CD14-positive monocyte (primary cell): ENCODE results near the gene UGT2B7. TPM values are rescaled to one million over a fixed set of nuclear protein-coding genes. Genes with fewer than 3 reads are reported as not detected.
"Not testable (repeated sequence)": the region's sequence is repeated elsewhere in the genome, so short reads cannot be mapped to it uniquely, and the experiment has no call there.

ENCODE experiments used
- DNase-seq, 3 donors: peaks; one replicate each; pipeline ENCODE4 v3.0.0-alpha.2; 2011 to 2022
- H2AFZ ChIP-seq: 2 replicates; pipeline ENCODE4 v1.6.0; 2012; ENCODE audit warnings: mild to moderate bottlenecking, low read depth, low read length, inconsistent platforms; ENCODE audit not compliant: insufficient read depth, poor library complexity, severe bottlenecking
- H3K27ac ChIP-seq, 2 donors: 1 replicate in 1 of 2; 2 replicates in 1 of 2; pipeline ENCODE4 v1.5.1; 2012 to 2013; ENCODE audit warnings: low read length in 2 of 2, control low read depth in 1 of 2, inconsistent platforms in 1 of 2, low read depth in 1 of 2, mild to moderate bottlenecking in 1 of 2
- H3K27me3 ChIP-seq, 2 donors: one replicate each; pipeline versions ENCODE4 v1.6.0 to v1.6.1; 2011 to 2013; ENCODE audit warnings: low read length in 2 of 2; ENCODE audit not compliant: control insufficient read depth in 2 of 2, insufficient read depth in 2 of 2
- H3K36me3 ChIP-seq, 2 donors: replicated peaks in 1 of 2; 1 replicate in 1 of 2; 2 replicates in 1 of 2; pipeline versions ENCODE4 v1.5.1 to v1.6.1; 2012 to 2013; ENCODE audit warnings: low read length in 2 of 2, control low read depth in 1 of 2, inconsistent platforms in 1 of 2, mild to moderate bottlenecking in 1 of 2; ENCODE audit not compliant: insufficient read depth in 2 of 2, control insufficient read depth in 1 of 2
- H3K4me1 ChIP-seq, 2 donors: 1 replicate in 1 of 2; 2 replicates in 1 of 2; pipeline versions ENCODE4 v1.5.1 to v1.6.1; 2012 to 2013; ENCODE audit warnings: low read length in 2 of 2, control low read depth in 1 of 2, inconsistent platforms in 1 of 2, mild to moderate bottlenecking in 1 of 2, moderate library complexity in 1 of 2; ENCODE audit not compliant: insufficient read depth in 2 of 2, control insufficient read depth in 1 of 2
- H3K4me2 ChIP-seq: replicated peaks from 2 replicates; pipeline ENCODE3; 2012; ENCODE audit warnings: low read length, moderate library complexity, mild to moderate bottlenecking; ENCODE audit not compliant: poor library complexity, severe bottlenecking; ENCODE audit errors: extremely low read depth
- H3K4me3 ChIP-seq, 3 experiments: fragments of 200-600 bp in 1 of 3; sonication (generic) in 1 of 3; replicated peaks in 1 of 3; 1 replicate in 2 of 3; 2 replicates in 1 of 3; pipeline ENCODE4 v1.5.1; 2011 to 2013; ENCODE audit warnings: low read length in 3 of 3, mild to moderate bottlenecking in 3 of 3, control low read depth in 2 of 3, low read depth in 2 of 3, inconsistent platforms in 1 of 3, moderate library complexity in 1 of 3
- H3K79me2 ChIP-seq: 2 replicates; pipeline ENCODE4 v1.6.0; 2012; ENCODE audit warnings: mild to moderate bottlenecking, control low read depth, inconsistent platforms, low read length, moderate library complexity; ENCODE audit not compliant: insufficient read depth
- H3K9ac ChIP-seq: 2 replicates; pipeline ENCODE4 v1.6.0; 2017; ENCODE audit warnings: low read length, mild to moderate bottlenecking; ENCODE audit not compliant: insufficient read depth, poor library complexity, severe bottlenecking
- H3K9me3 ChIP-seq, 2 donors: replicated peaks in 1 of 2; 1 replicate in 1 of 2; 2 replicates in 1 of 2; pipeline versions ENCODE4 v1.5.1 to v1.6.1; 2012 to 2013; ENCODE audit warnings: low read length in 2 of 2, control low read depth in 1 of 2; ENCODE audit not compliant: control insufficient read depth in 1 of 2, insufficient read depth in 1 of 2
- H4K20me1 ChIP-seq: 2 replicates; pipeline ENCODE4 v1.6.0; 2012; ENCODE audit warnings: mild to moderate bottlenecking, low read length, control low read depth, moderate library complexity; ENCODE audit not compliant: insufficient read depth
- H3K27ac Mint-ChIP-seq, 7 donors: one replicate each; pipeline ENCODE4 v1.8.0; 2020; ENCODE audit warnings: mild to moderate bottlenecking in 7 of 7, mixed read lengths in 7 of 7, moderate library complexity in 6 of 7, inconsistent platforms in 2 of 7
- H3K27me3 Mint-ChIP-seq, 3 donors: one replicate each; pipeline ENCODE4 v1.8.0; 2021 to 2022; ENCODE audit warnings: low read depth in 3 of 3, mild to moderate bottlenecking in 3 of 3, mixed read lengths in 3 of 3, moderate library complexity in 3 of 3, inconsistent platforms in 1 of 3
- H3K36me3 Mint-ChIP-seq, 2 donors: one replicate each; pipeline ENCODE4 v1.8.0; 2020; ENCODE audit warnings: mixed read lengths in 2 of 2, inconsistent platforms in 1 of 2, mild to moderate bottlenecking in 1 of 2
- H3K4me1 Mint-ChIP-seq: one replicate; pipeline ENCODE4 v1.8.0; 2020; ENCODE audit warnings: mild to moderate bottlenecking, mixed read lengths
- H3K4me3 Mint-ChIP-seq, 2 donors: one replicate each; pipeline ENCODE4 v1.8.0; 2020; ENCODE audit warnings: mild to moderate bottlenecking in 2 of 2, mixed read lengths in 2 of 2, moderate library complexity in 1 of 2
- H3K9me3 Mint-ChIP-seq, 7 donors: one replicate each; pipeline ENCODE4 v1.8.0; 2020 to 2022; ENCODE audit warnings: mixed read lengths in 7 of 7, mild to moderate bottlenecking in 6 of 7, moderate library complexity in 6 of 7, inconsistent platforms in 2 of 7
- CTCF ChIP-seq: fragments of 200-600 bp; IDR thresholded peaks from one replicate; pipeline ENCODE4 v1.8.0; 2022; ENCODE audit warnings: antibody characterized with exemption, mild to moderate bottlenecking
- WGBS: methylation state at CpG from one replicate; pipeline ENCODE4 v1.1.5; 2013; ENCODE audit warnings: missing lambda C conversion rate; ENCODE audit not compliant: insufficient coverage; 5-methylcytosine and 5-hydroxymethylcytosine counted together
- intact Hi-C, 2 donors: fragments of 100-400 bp; cut with micrococcal nuclease; formaldehyde crosslinking; loops; one replicate each; pipeline versions ENCODE4 v1.15.0 to v1.15.1; 2023
- polyA minus RNA-seq: library from RNA; depleted of rRNA, polyadenylated mRNA; stranded (reverse); fragments of >200 nt; gene quantifications from 2 replicates; pipeline ENCODE4 v1.2.3, GENCODE V29; 2012
- polyA plus RNA-seq, 3 donors: library from polyadenylated mRNA; depleted of rRNA in 1 of 3; unstranded in 2 of 3; stranded (reverse) in 1 of 3; fragments of 300-500 nt in 2 of 3; fragments of >200 nt in 1 of 3; fragmentation: Illumina TruSeq in 2 of 3; gene quantifications; 1 replicate in 2 of 3; 2 replicates in 1 of 3; pipeline ENCODE4 v1.2.3, GENCODE V29; 2012 to 2021
- total RNA-seq, 12 experiments: library from RNA in 1 of 12; stranded (reverse) in 1 of 12; fragments of 120-200 nt in 1 of 12; gene quantifications; one replicate each; pipeline ENCODE4 v1.2.4 and lab custom pipeline; 2013 to 2026; ENCODE audit warnings: mixed read lengths in 6 of 12, inconsistent platforms in 1 of 12

UGT2B7 gene
- total RNA-seq (2013) = not detected
- polyA plus RNA-seq (not detected), polyA minus RNA-seq (not detected in 2 replicates), total RNA-seq (lab: John Stamatoyannopoulos, UW) (0 to 0.45 (median 0.03) reads per million in 11 experiments)

GRCh38 chr4:69096111-69096656 is at the start of gene UGT2B7:
Gene UGT2B7, plus strand, starts transcription at chr4:69096474. Its CDS starts 47 bp downstream, at chr4:69096521.
- H3K27ac Mint-ChIP-seq = no peak within 1 kb of the TSS
- H3K4me2 ChIP-seq = peak within 1 kb of the TSS; percentile 26
- H3K79me2 ChIP-seq = no peaks in the 10 kb centered on the region
- DNase-seq = no peak
- intact Hi-C loops = no loop called here
- peaks cover 0 to 2% (median 0%) of the 10 kb centered on the region in 3 donors for H3K27me3 Mint-ChIP-seq
- no peaks in the 10 kb centered on the region for H4K20me1 ChIP-seq
- H3K4me3 Mint-ChIP-seq = no peak within 1 kb of the TSS
- peaks cover 0 to 9% (median 2%) of the 10 kb centered on the region in 7 donors for H3K9me3 Mint-ChIP-seq
- H3K27me3 ChIP-seq = no peaks in the 10 kb centered on the region
- no peak for TF ChIP-seq CTCF
- H3K4me1 Mint-ChIP-seq = peaks cover 13% of the 10 kb centered on the region
- H3K27ac ChIP-seq = no peak within 1 kb of the TSS
- no peaks in the 10 kb centered on the region for H3K36me3 ChIP-seq
- no peak within 1 kb of the TSS for H2AFZ ChIP-seq
- no peaks in the 10 kb centered on the region for H3K9me3 ChIP-seq
- no peak within 1 kb of the TSS for H3K9ac ChIP-seq
- no peaks in the 10 kb centered on the region for H3K36me3 Mint-ChIP-seq
- no peaks in the 10 kb centered on the region for H3K4me1 ChIP-seq
- no peak within 1 kb of the TSS for H3K4me3 ChIP-seq

- Mint-ChIP-seq H3K9me3 (peaks cover 0 to 5% (median 0%) of the 10 kb centered on the region in 7 donors), H3K27ac (no peak overlapping the region), H3K36me3 (no peaks in the 10 kb centered on the region), H3K4me1 (no peaks in the 10 kb centered on the region), H3K4me3 (no peak overlapping the region), H3K27me3 (no peaks in the 10 kb centered on the region)
- Histone ChIP-seq H3K9me3 (no peaks in the 10 kb centered on the region), H3K79me2 (no peaks in the 10 kb centered on the region), H3K9ac (no peak overlapping the region), H2AFZ (no peak overlapping the region), H3K4me3 (no peak overlapping the region), H3K4me2 (no peak overlapping the region), H3K36me3 (no peaks in the 10 kb centered on the region), H4K20me1 (no peaks in the 10 kb centered on the region), H3K27me3 (no peaks in the 10 kb centered on the region), H3K27ac (no peak overlapping the region), H3K4me1 (no peaks in the 10 kb centered on the region)
- no peak for TF ChIP-seq CTCF
- intact Hi-C loops = no loop called here
- no peak for DNase-seq
Measured at GRCh38 chr4:69049860-69050259, 46.4 kb upstream of the UGT2B7 start.

- H3K36me3 Mint-ChIP-seq, H3K4me3 ChIP-seq, H3K9me3 Mint-ChIP-seq, intact Hi-C loops, H3K79me2 ChIP-seq, H3K36me3 ChIP-seq, H3K9me3 ChIP-seq, H3K27me3 ChIP-seq, H3K9ac ChIP-seq, H3K4me1 ChIP-seq, H4K20me1 ChIP-seq, H3K27ac Mint-ChIP-seq, H3K4me3 Mint-ChIP-seq, H3K27ac ChIP-seq, H2AFZ ChIP-seq, DNase-seq, H3K4me1 Mint-ChIP-seq, H3K4me2 ChIP-seq, H3K27me3 Mint-ChIP-seq: not testable (repeated sequence)
- WGBS = 87% methylated on average over 6 of the region's 12 CpGs
Measured at GRCh38 chr4:69050853-69051575, 45.3 kb upstream of the UGT2B7 start.
